Stimulated activated naive B cell treated with anti-CD40 and anti-IgM and Interleukin-4, amounts not matched to agents 10 μg/mL and 1 μg/mL and 100 μg/mL, for 72 hours (primary cell): ENCODE data around the gene AZIN2.

ENCODE experiments used
- ATAC-seq, 2 donors: fragments of 150-1000 bp; cut with Tn5 transposase; replicated peaks; 2 replicates each; pipeline ENCODE4 v1.10.0; 2021; ENCODE audit warnings: moderate library complexity in 1 of 2
- DNase-seq: peaks from one replicate; pipeline ENCODE4 v3.0.0; 2021
- H3K27ac Mint-ChIP-seq: one replicate; pipeline ENCODE4 v1.8.0; 2022; ENCODE audit warnings: mild to moderate bottlenecking, mixed read lengths
- H3K27me3 Mint-ChIP-seq, 2 donors: one replicate each; pipeline ENCODE4 v1.8.0; 2022; ENCODE audit warnings: mixed read lengths in 2 of 2
- H3K36me3 Mint-ChIP-seq, 2 donors: one replicate each; pipeline ENCODE4 v1.8.0; 2022; ENCODE audit warnings: mixed read lengths in 2 of 2, mild to moderate bottlenecking in 1 of 2
- H3K4me1 Mint-ChIP-seq, 2 donors: one replicate each; pipeline ENCODE4 v1.8.0; 2022; ENCODE audit warnings: mixed read lengths in 2 of 2, mild to moderate bottlenecking in 1 of 2
- H3K4me3 Mint-ChIP-seq, 2 donors: one replicate each; pipeline ENCODE4 v1.8.0; 2022; ENCODE audit warnings: mild to moderate bottlenecking in 2 of 2, mixed read lengths in 2 of 2, moderate library complexity in 1 of 2
- H3K9me3 Mint-ChIP-seq, 2 donors: one replicate each; pipeline ENCODE4 v1.8.0; 2022; ENCODE audit warnings: mixed read lengths in 2 of 2, mild to moderate bottlenecking in 1 of 2

AZIN2 gene

GRCh38 chr1:33168556-33169289, 87.8 kb downstream of the AZIN2 start:
- H3K9me3 Mint-ChIP-seq = no peaks in the 10 kb centered on the region
- peaks cover 20 to 28% of the 10 kb centered on the region in 2 donors for H3K36me3 Mint-ChIP-seq
- H3K27ac Mint-ChIP-seq = no peak overlapping the region
- H3K4me3 Mint-ChIP-seq = no peak overlapping the region
- DNase-seq (no peak), ATAC-seq (no peak)
- peaks cover 10 to 19% of the 10 kb centered on the region in 2 donors for H3K4me1 Mint-ChIP-seq
- no peaks in the 10 kb centered on the region for H3K27me3 Mint-ChIP-seq

GRCh38 chr1:33169290-33170055, 88.5 kb downstream of the AZIN2 start:
- no peak overlapping the region for H3K4me3 Mint-ChIP-seq

More at GRCh38 chr1:33169290-33170055, 88.5 kb downstream of the AZIN2 start:
- peaks cover 10 to 26% of the 10 kb centered on the region in 2 donors for H3K4me1 Mint-ChIP-seq
- no peaks in the 10 kb centered on the region for H3K9me3 Mint-ChIP-seq
- H3K27ac Mint-ChIP-seq = no peak overlapping the region
- peaks cover 19 to 27% of the 10 kb centered on the region in 2 donors for H3K36me3 Mint-ChIP-seq
- H3K27me3 Mint-ChIP-seq = no peaks in the 10 kb centered on the region
- DNase-seq = no peak
- peak in 1 of 2 donors; percentile 33 for ATAC-seq
